AG08396 (cell line): ENCODE results near the gene ARIH2.

ENCODE experiments used
- DNase-seq: peaks from one replicate; pipeline ENCODE4 v3.0.0; 2012; ENCODE audit warnings: low spot score, mixed read lengths

The ARIH2 gene

GRCh38 chr3:48929358-48930035 is 10.9 kb downstream of the ARIH2 start:
- no peak for DNase-seq

GRCh38 chr3:48930590-48930989 is 11.9 kb downstream of the ARIH2 start:
- no peak for DNase-seq

GRCh38 chr3:48931944-48932580 is 13.4 kb downstream of the ARIH2 start:
- DNase-seq = no peak

- no peak for DNase-seq
Measured at GRCh38 chr3:48934333-48934991, 15.8 kb downstream of the ARIH2 start.

- DNase-seq = no peak
Measured at GRCh38 chr3:48935530-48935929, 16.9 kb downstream of the ARIH2 start.

- DNase-seq = peak; percentile 36
Measured at GRCh38 chr3:48938156-48938555, 19.5 kb downstream of the ARIH2 start.

- no peak for DNase-seq
Measured at GRCh38 chr3:48938689-48939088, 20.0 kb downstream of the ARIH2 start.

GRCh38 chr3:48945432-48945831 is 26.8 kb downstream of the ARIH2 start:
- DNase-seq = no peak

- no peak for DNase-seq
Measured at GRCh38 chr3:48945891-48946549, 27.4 kb downstream of the ARIH2 start.

GRCh38 chr3:48949376-48949717 is 30.7 kb downstream of the ARIH2 start:
- DNase-seq = no peak

GRCh38 chr3:48950051-48950450 is 31.4 kb downstream of the ARIH2 start:
- no peak for DNase-seq

GRCh38 chr3:48951764-48952163 is 33.1 kb downstream of the ARIH2 start:
- DNase-seq = no peak

- DNase-seq = no peak
Measured at GRCh38 chr3:48952510-48953118, 34.0 kb downstream of the ARIH2 start.

GRCh38 chr3:48957006-48957705 is 38.5 kb downstream of the ARIH2 start:
- no peak for DNase-seq

- DNase-seq = no peak
Measured at GRCh38 chr3:48960841-48961413, 42.3 kb downstream of the ARIH2 start.

GRCh38 chr3:48962340-48962739 is 43.7 kb downstream of the ARIH2 start:
- DNase-seq = no peak

GRCh38 chr3:48962939-48963338 is 44.3 kb downstream of the ARIH2 start:
- DNase-seq = no peak

GRCh38 chr3:48963591-48963990 is 44.9 kb downstream of the ARIH2 start:
- no peak for DNase-seq

- no peak for DNase-seq
Measured at GRCh38 chr3:48966367-48966766, 47.7 kb downstream of the ARIH2 start.

- no peak for DNase-seq
Measured at GRCh38 chr3:48966876-48967361, 48.3 kb downstream of the ARIH2 start.

GRCh38 chr3:48970586-48970985 is 51.9 kb downstream of the ARIH2 start:
- no peak for DNase-seq
